Measurements from ENCODE around the gene ADPRHL1.

The ADPRHL1 gene

DNA sequence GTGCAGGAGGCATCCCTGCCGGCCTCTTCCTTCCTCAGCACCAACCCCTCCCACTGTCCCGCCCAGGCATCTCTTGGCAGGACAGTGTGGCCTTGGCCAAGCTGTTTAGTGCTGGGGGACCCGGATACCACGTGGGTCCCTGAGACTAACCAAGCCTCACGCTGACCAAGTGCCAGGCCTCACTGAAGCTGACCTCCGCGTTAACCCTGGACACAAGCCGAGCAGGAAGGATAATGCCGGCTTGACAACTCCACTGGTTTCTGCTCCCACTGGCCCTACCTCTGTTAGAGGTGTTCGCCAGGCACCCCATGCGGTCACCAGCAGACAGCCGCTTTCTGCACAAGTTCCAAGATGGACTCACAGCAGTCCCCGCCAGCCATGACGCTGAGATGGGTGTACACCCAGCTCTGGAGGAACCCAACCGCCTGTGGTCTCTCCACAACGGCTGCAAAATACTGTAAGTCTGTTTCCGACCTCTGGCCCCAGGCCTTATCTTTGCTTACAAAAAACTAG, 101.7 kb downstream of the ADPRHL1 start:
- H3K36me3 ChIP-seq (ENCODE audit: control insufficient read depth, insufficient read depth, low read length): no peaks in the 10 kb centered on the region
- no peaks in the 10 kb centered on the region for H3K4me1 ChIP-seq (ENCODE audit: control insufficient read depth, insufficient read depth, low read length)
- H3K27me3 ChIP-seq (ENCODE audit: control insufficient read depth, insufficient read depth, low read length): no peaks in the 10 kb centered on the region
- H3K9me3 ChIP-seq (ENCODE audit: control insufficient read depth, low read length): no peaks in the 10 kb centered on the region
- H3K9ac ChIP-seq (ENCODE audit: low read length): no peak overlapping the region
- H3K4me3 ChIP-seq (ENCODE audit: low read length): no peak overlapping the region

DNA sequence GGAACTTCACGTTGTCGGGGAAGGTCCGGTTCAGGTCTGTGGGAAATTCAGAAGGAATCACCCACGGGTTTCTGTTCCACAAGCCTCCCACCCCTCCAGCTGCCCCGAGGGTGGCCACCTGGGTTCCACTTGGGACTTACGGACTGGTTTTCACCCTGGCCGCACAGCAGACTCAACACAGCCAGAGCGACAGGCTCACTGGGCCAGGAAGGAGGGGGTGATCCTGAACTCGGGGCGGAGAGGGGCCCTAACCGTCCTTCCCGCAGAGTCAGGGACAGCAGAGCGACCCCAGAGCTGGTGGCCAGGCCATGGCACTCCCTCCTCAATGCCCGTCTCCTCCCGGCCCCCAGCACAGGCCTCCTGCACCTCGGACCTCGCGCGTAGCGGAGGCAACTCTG, 102.4 kb downstream of the ADPRHL1 start:
- H3K36me3 ChIP-seq (ENCODE audit: control insufficient read depth, insufficient read depth, low read length): no peaks in the 10 kb centered on the region
- H3K9me3 ChIP-seq (ENCODE audit: control insufficient read depth, low read length): no peaks in the 10 kb centered on the region
- no peak overlapping the region for H3K9ac ChIP-seq (ENCODE audit: low read length)
- H3K4me3 ChIP-seq (ENCODE audit: low read length): no peak overlapping the region
- H3K27me3 ChIP-seq (ENCODE audit: control insufficient read depth, insufficient read depth, low read length): no peaks in the 10 kb centered on the region
- H3K4me1 ChIP-seq (ENCODE audit: control insufficient read depth, insufficient read depth, low read length): no peaks in the 10 kb centered on the region

DNA sequence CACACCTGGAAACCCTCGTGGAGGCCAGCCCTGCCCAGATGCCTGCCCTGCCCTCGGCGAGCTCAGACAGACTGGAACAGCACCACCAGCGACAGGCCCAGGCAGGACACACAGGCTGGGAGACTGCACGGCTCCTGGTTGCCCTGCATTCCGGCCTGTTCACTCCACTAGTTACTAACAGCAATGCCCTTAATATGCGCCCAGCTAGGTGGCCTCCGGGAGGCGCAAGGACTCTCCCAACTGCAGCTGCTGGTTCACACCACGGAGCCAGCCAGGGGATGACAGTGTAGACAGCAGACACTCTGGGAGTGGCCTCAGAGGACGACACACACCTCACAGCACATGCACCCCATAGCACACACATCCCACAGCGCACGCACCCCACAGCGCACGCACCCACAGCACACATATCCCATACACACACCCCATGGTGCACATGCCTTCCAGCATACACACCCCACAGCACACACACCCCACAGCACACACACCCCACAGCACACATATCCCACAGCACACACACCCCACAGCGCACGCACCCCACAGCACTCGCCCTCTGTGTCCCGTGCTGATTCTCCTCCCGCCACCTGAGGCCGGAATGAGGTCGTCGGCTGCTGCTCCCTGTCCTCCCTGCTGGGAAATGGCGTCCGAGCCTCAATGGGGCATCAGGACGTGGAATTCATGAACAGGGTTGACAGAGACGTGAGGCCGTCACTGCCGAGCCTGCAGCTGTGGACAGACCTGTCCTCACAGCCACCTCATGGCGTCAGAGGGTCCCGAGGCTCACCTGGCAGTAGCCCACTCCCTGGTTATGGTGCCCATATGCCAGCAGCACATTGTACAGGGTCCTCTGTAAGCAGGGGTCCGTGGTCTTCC, 103.0 kb downstream of the ADPRHL1 start:
- no peaks in the 10 kb centered on the region for H3K9me3 ChIP-seq (ENCODE audit: control insufficient read depth, low read length)
- H3K9ac ChIP-seq (ENCODE audit: low read length): no peak overlapping the region
- no peak overlapping the region for H3K4me3 ChIP-seq (ENCODE audit: low read length)
- H3K36me3 ChIP-seq (ENCODE audit: control insufficient read depth, insufficient read depth, low read length): no peaks in the 10 kb centered on the region
- H3K4me1 ChIP-seq (ENCODE audit: control insufficient read depth, insufficient read depth, low read length): no peaks in the 10 kb centered on the region
- H3K27me3 ChIP-seq (ENCODE audit: control insufficient read depth, insufficient read depth, low read length): no peaks in the 10 kb centered on the region

All from mucosa of stomach (tissue), 1 donor.